ENCODE results near the gene LPCAT2. TPM values are rescaled to one million over a fixed set of nuclear protein-coding genes. Genes with fewer than 3 reads are reported as not detected.

Gene LPCAT2
- polyA plus RNA-seq, 3 donors, result 28.5 to 49.7 (median 47.1) TPM

DNA sequence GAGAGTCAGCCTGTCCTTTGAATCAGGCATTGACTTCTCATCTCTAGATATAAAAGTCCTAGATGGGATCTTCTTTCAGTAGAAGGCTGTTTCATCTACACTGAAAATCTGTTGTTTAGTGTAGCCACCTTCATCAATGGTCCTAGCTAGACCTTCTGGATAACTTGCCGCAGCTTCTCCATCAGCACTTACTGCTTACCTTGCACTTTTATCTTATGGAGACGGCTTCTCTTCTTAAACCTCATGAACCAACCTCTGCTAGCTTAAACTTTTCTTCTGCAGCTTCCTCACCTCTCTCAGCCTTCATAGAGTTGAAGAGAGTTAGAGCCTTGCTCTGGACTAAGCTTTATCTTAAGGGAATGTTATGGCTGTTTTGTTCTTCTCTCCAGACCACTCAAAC, 35.3 kb upstream of the LPCAT2 start:
- H2AFZ ChIP-seq (ENCODE audit: insufficient read depth, low read depth, low read length, poor library complexity, severe bottlenecking), result no peak overlapping the region
- peaks cover 0 to 4% of the 10 kb centered on the region in 2 donors for H3K9me3 ChIP-seq (replicated peaks in 1 of 2; ENCODE audit: control insufficient read depth in 1 of 2, insufficient read depth in 1 of 2, low read length in 2 of 2)
- TF ChIP-seq CTCF (IDR thresholded peaks at IDR 0.05), result no peak
- Mint-ChIP-seq H3K9me3 (peaks cover 0 to 3% (median 0%) of the 10 kb centered on the region in 7 donors), H3K4me3 (no peak overlapping the region), H3K36me3 (peaks cover 0 to 2% of the 10 kb centered on the region in 2 donors), H3K27ac (no peak overlapping the region), H3K4me1 (peaks cover 18% of the 10 kb centered on the region), H3K27me3 (ENCODE audit: low read depth in 3 of 3) (peaks cover 13 to 17% (median 15%) of the 10 kb centered on the region in 3 donors)
- no peak overlapping the region for H3K27ac ChIP-seq (ENCODE audit: low read depth in 1 of 2, low read length in 2 of 2)
- no CpG with 5 or more reads among the region's 2 CpGs for WGBS (ENCODE audit: insufficient coverage)
- H3K4me2 ChIP-seq (replicated peaks; ENCODE audit: extremely low read depth, low read length, poor library complexity, severe bottlenecking), result no peak overlapping the region
- H3K4me3 ChIP-seq (replicated peaks in 1 of 3; ENCODE audit: low read depth in 2 of 3, low read length in 3 of 3), result no peak overlapping the region
- intact Hi-C loops (cut with micrococcal nuclease), result no loop called here
- H3K4me1 ChIP-seq (ENCODE audit: control insufficient read depth in 1 of 2, insufficient read depth in 2 of 2, low read length in 2 of 2), result peaks cover 0 to 14% of the 10 kb centered on the region in 2 donors
- no peaks in the 10 kb centered on the region for H4K20me1 ChIP-seq (ENCODE audit: insufficient read depth, low read length)
- H3K9ac ChIP-seq (ENCODE audit: insufficient read depth, low read length, poor library complexity, severe bottlenecking), result no peak overlapping the region
- DNase-seq, result no peak
- no peaks in the 10 kb centered on the region for H3K36me3 ChIP-seq (replicated peaks in 1 of 2; ENCODE audit: control insufficient read depth in 1 of 2, insufficient read depth in 2 of 2, low read length in 2 of 2)
- peaks cover 10 to 15% of the 10 kb centered on the region in 2 donors for H3K27me3 ChIP-seq (ENCODE audit: control insufficient read depth in 2 of 2, insufficient read depth in 2 of 2, low read length in 2 of 2)
- no peaks in the 10 kb centered on the region for H3K79me2 ChIP-seq (ENCODE audit: insufficient read depth, low read length)

DNA sequence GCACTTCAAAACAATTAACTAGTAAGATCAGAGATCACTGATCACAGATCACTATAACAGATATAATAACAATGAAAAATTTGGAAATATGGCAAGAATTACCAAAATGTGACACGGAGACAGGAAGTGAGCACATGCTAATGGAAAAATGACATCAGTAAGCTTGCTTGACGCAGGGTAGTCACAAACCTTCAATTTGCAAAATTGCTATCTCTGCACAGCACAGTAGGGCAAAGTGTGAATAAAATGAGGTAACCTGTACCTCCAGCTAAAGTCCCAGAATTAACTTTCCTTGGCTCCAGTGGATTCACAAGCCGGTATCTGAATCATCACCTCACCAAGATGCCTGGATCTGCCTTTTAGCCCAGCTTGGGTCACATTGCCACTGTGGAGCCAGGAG, 34.1 kb upstream of the LPCAT2 start:
- Mint-ChIP-seq H3K36me3 (peaks cover 4 to 8% of the 10 kb centered on the region in 2 donors), H3K4me1 (peaks cover 24% of the 10 kb centered on the region), H3K27me3 (ENCODE audit: low read depth in 3 of 3) (peaks cover 23 to 28% (median 23%) of the 10 kb centered on the region in 3 donors), H3K9me3 (peaks cover 0 to 8% (median 3%) of the 10 kb centered on the region in 7 donors), H3K4me3 (no peak overlapping the region), H3K27ac (no peak overlapping the region)
- no peak for DNase-seq
- Histone ChIP-seq H3K4me3 (replicated peaks in 1 of 3; ENCODE audit: low read depth in 2 of 3, low read length in 3 of 3) (no peak overlapping the region), H3K27ac (ENCODE audit: low read depth in 1 of 2, low read length in 2 of 2) (no peak overlapping the region), H3K27me3 (ENCODE audit: control insufficient read depth in 2 of 2, insufficient read depth in 2 of 2, low read length in 2 of 2) (peaks cover 16 to 26% of the 10 kb centered on the region in 2 donors), H3K4me2 (replicated peaks; ENCODE audit: extremely low read depth, low read length, poor library complexity, severe bottlenecking) (no peak overlapping the region), H4K20me1 (ENCODE audit: insufficient read depth, low read length) (no peaks in the 10 kb centered on the region), H2AFZ (ENCODE audit: insufficient read depth, low read depth, low read length, poor library complexity, severe bottlenecking) (no peak overlapping the region), H3K79me2 (ENCODE audit: insufficient read depth, low read length) (no peaks in the 10 kb centered on the region), H3K36me3 (replicated peaks in 1 of 2; ENCODE audit: control insufficient read depth in 1 of 2, insufficient read depth in 2 of 2, low read length in 2 of 2) (no peaks in the 10 kb centered on the region), H3K9me3 (replicated peaks in 1 of 2; ENCODE audit: control insufficient read depth in 1 of 2, insufficient read depth in 1 of 2, low read length in 2 of 2) (peaks cover 0 to 7% of the 10 kb centered on the region in 2 donors), H3K9ac (ENCODE audit: insufficient read depth, low read length, poor library complexity, severe bottlenecking) (no peak overlapping the region), H3K4me1 (ENCODE audit: control insufficient read depth in 1 of 2, insufficient read depth in 2 of 2, low read length in 2 of 2) (peaks cover 4 to 26% of the 10 kb centered on the region in 2 donors)
- intact Hi-C loops (cut with micrococcal nuclease), result no loop called here
- TF ChIP-seq CTCF (IDR thresholded peaks at IDR 0.05), result no peak
- 80% methylated on average over 1 of the region's 3 CpGs for WGBS (ENCODE audit: insufficient coverage)
